ENCODE data around the gene GRIN3B. TPM values are rescaled to one million over a fixed set of nuclear protein-coding genes. Genes with fewer than 3 reads are reported as not detected.

The GRIN3B gene
- total and polyA plus RNA-seq, 9 of the 15 experiments (the other 6 are each of a cell fraction or from before 2014, with no cell fraction given) = 0.06 to 0.95 (median 0.19) TPM; not detected in 6

DNA sequence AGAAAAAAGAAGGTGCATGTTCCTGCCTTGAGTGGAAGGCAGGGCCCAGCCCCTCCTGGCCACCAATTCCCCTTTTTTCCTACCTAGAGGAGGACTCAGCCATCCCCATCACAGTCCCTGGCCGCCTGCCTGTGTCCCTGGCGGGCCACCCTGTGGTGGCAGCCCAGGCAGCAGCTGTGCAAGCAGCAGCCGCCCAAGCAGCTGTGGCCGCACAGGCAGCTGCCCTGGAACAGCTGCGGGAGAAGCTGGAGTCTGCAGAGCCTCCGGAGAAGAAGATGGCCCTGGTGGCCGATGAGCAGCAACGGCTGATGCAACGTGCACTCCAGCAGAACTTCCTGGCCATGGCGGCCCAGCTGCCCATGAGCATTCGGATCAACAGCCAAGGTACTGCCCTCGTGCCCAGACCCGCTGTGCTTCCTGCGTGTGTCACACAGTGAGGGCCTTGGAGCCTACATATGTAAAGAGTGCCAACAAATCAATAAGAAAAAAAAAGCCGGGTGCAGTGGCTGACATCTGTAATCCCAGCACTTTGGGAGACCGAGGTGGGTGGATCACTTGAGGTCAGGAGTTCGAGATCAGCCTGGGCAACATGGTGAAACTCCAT is 33.6 kb upstream of the GRIN3B start (continued):
- TF ChIP-seq, protein P1, sequence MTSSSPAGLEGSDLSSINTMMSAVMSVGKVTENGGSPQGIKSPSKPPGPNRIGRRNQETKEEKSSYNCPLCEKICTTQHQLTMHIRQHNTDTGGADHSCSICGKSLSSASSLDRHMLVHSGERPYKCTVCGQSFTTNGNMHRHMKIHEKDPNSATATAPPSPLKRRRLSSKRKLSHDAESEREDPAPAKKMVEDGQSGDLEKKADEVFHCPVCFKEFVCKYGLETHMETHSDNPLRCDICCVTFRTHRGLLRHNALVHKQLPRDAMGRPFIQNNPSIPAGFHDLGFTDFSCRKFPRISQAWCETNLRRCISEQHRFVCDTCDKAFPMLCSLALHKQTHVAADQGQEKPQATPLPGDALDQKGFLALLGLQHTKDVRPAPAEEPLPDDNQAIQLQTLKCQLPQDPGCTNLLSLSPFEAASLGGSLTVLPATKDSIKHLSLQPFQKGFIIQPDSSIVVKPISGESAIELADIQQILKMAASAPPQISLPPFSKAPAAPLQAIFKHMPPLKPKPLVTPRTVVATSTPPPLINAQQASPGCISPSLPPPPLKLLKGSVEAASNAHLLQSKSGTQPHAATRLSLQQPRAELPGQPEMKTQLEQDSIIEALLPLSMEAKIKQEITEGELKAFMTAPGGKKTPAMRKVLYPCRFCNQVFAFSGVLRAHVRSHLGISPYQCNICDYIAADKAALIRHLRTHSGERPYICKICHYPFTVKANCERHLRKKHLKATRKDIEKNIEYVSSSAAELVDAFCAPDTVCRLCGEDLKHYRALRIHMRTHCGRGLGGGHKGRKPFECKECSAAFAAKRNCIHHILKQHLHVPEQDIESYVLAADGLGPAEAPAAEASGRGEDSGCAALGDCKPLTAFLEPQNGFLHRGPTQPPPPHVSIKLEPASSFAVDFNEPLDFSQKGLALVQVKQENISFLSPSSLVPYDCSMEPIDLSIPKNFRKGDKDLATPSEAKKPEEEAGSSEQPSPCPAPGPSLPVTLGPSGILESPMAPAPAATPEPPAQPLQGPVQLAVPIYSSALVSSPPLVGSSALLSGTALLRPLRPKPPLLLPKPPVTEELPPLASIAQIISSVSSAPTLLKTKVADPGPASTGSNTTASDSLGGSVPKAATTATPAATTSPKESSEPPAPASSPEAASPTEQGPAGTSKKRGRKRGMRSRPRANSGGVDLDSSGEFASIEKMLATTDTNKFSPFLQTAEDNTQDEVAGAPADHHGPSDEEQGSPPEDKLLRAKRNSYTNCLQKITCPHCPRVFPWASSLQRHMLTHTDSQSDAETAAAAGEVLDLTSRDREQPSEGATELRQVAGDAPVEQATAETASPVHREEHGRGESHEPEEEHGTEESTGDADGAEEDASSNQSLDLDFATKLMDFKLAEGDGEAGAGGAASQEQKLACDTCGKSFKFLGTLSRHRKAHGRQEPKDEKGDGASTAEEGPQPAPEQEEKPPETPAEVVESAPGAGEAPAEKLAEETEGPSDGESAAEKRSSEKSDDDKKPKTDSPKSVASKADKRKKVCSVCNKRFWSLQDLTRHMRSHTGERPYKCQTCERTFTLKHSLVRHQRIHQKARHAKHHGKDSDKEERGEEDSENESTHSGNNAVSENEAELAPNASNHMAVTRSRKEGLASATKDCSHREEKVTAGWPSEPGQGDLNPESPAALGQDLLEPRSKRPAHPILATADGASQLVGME (CRISPR knock-in tag; IDR thresholded peaks at IDR 0.05) = no peak
- TF ChIP-seq ZNF175 (CRISPR knock-in tag; IDR thresholded peaks at IDR 0.05; ENCODE audit: low read depth) = no peak
- TF ChIP-seq, protein P2, sequence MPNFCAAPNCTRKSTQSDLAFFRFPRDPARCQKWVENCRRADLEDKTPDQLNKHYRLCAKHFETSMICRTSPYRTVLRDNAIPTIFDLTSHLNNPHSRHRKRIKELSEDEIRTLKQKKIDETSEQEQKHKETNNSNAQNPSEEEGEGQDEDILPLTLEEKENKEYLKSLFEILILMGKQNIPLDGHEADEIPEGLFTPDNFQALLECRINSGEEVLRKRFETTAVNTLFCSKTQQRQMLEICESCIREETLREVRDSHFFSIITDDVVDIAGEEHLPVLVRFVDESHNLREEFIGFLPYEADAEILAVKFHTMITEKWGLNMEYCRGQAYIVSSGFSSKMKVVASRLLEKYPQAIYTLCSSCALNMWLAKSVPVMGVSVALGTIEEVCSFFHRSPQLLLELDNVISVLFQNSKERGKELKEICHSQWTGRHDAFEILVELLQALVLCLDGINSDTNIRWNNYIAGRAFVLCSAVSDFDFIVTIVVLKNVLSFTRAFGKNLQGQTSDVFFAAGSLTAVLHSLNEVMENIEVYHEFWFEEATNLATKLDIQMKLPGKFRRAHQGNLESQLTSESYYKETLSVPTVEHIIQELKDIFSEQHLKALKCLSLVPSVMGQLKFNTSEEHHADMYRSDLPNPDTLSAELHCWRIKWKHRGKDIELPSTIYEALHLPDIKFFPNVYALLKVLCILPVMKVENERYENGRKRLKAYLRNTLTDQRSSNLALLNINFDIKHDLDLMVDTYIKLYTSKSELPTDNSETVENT (CRISPR knock-in tag; IDR thresholded peaks at IDR 0.05) = no peak
- TF ChIP-seq, protein P3, sequence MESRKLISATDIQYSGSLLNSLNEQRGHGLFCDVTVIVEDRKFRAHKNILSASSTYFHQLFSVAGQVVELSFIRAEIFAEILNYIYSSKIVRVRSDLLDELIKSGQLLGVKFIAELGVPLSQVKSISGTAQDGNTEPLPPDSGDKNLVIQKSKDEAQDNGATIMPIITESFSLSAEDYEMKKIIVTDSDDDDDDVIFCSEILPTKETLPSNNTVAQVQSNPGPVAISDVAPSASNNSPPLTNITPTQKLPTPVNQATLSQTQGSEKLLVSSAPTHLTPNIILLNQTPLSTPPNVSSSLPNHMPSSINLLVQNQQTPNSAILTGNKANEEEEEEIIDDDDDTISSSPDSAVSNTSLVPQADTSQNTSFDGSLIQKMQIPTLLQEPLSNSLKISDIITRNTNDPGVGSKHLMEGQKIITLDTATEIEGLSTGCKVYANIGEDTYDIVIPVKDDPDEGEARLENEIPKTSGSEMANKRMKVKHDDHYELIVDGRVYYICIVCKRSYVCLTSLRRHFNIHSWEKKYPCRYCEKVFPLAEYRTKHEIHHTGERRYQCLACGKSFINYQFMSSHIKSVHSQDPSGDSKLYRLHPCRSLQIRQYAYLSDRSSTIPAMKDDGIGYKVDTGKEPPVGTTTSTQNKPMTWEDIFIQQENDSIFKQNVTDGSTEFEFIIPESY (CRISPR knock-in tag; IDR thresholded peaks at IDR 0.05) = peak; percentile 96
- TF ChIP-seq, protein P4, sequence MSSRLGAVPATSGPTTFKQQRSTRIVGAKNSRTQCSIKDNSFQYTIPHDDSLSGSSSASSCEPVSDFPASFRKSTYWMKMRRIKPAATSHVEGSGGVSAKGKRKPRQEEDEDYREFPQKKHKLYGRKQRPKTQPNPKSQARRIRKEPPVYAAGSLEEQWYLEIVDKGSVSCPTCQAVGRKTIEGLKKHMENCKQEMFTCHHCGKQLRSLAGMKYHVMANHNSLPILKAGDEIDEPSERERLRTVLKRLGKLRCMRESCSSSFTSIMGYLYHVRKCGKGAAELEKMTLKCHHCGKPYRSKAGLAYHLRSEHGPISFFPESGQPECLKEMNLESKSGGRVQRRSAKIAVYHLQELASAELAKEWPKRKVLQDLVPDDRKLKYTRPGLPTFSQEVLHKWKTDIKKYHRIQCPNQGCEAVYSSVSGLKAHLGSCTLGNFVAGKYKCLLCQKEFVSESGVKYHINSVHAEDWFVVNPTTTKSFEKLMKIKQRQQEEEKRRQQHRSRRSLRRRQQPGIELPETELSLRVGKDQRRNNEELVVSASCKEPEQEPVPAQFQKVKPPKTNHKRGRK (tag; IDR thresholded peaks at IDR 0.05) = no peak
- TF ChIP-seq KDM5B (IDR thresholded peaks at IDR 0.05; ENCODE audit: insufficient replicate concordance, low read depth, low read length) = no peak
- TF ChIP-seq ZFP30 (CRISPR knock-in tag; IDR thresholded peaks at IDR 0.05; ENCODE audit: borderline replicate concordance) = no peak
- no peak for TF ChIP-seq MCM3 (IDR thresholded peaks at IDR 0.05)
- no peak for TF ChIP-seq HNRNPLL (IDR thresholded peaks at IDR 0.05; ENCODE audit: low read depth, low read length, poor library complexity, severe bottlenecking)
- TF ChIP-seq SUPT5H (IDR thresholded peaks at IDR 0.05) = no peak
- no peak for TF ChIP-seq ZNF23 (CRISPR knock-in tag; IDR thresholded peaks at IDR 0.05)
- TF ChIP-seq TOE1 (IDR thresholded peaks at IDR 0.05; ENCODE audit: borderline replicate concordance) = no peak
- TF ChIP-seq TOE1 (CRISPR knock-in tag; IDR thresholded peaks at IDR 0.05; ENCODE audit: borderline replicate concordance, low read depth) = no peak
- TF ChIP-seq, protein P5, sequence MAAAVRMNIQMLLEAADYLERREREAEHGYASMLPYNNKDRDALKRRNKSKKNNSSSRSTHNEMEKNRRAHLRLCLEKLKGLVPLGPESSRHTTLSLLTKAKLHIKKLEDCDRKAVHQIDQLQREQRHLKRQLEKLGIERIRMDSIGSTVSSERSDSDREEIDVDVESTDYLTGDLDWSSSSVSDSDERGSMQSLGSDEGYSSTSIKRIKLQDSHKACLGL (CRISPR knock-in tag; IDR thresholded peaks at IDR 0.05; ENCODE audit: borderline replicate concordance, poor library complexity, severe bottlenecking) = no peak
- no peak for TF ChIP-seq ZNF766 (CRISPR knock-in tag; conservative IDR thresholded peaks at IDR 0.05)

All from K562 (cell line).